ENCODE measurements around the gene MLXIP. TPM values are rescaled to one million over a fixed set of nuclear protein-coding genes. Genes with fewer than 3 reads are reported as not detected.

MLXIP gene
- total and polyA plus RNA-seq, 9 of the 15 experiments (the other 6 are each of a cell fraction or from before 2014, with no cell fraction given), result 2.2 to 66.3 (median 18.1) TPM

DNA sequence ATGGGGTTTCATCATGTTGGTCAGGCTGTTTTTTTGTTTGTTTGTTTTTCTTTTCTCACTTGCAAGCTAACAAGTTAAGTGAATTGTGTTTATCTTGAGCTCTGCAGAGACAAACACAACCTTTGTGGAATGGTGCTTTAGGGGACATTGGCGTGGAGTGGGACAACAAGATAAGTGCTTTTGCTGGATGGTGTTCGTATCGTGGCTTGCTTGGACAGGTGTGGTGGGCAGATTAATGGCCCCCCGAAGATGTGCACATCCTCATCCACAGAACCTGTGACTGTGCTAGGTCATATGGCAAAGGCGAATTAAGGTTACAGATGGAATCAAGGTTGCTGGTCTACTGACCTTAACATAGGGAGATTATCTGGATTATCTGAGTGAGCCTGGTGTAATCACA, 7.0 kb downstream of the MLXIP start (continued):
- TF ChIP-seq SMARCE1 (IDR thresholded peaks at IDR 0.05) (0 out of 2 replicates have a peak, but pooled peaks have one; percentile 28), ARID1B (IDR thresholded peaks at IDR 0.05) (peak; percentile 87), CBFA2T2 (conservative IDR thresholded peaks at IDR 0.05) (peak; percentile 79), DPF2 (IDR thresholded peaks at IDR 0.05) (peak; percentile 55; the same call in 1 of the 2 replicates), EP300 (IDR thresholded peaks at IDR 0.05; ENCODE audit: low read length) (peak; percentile 56; the same call in 1 of the 2 replicates), NR2C1 (IDR thresholded peaks at IDR 0.05) (no peak), NR2C1 (tag; IDR thresholded peaks at IDR 0.05) (peak; percentile 40; the same call in 1 of the 2 replicates), CBFA2T3 (IDR thresholded peaks at IDR 0.05) (peak; percentile 90), NFIC (IDR thresholded peaks at IDR 0.05) (peak; percentile 47), SOX6 (IDR thresholded peaks at IDR 0.05) (peak; percentile 52; the same call in 1 of the 2 replicates), RBFOX2 (IDR thresholded peaks at IDR 0.05; ENCODE audit: low read depth, low read length) (no peak), TCF3 (CRISPR knock-in tag; IDR thresholded peaks at IDR 0.05) (peak; percentile 88), RBM15 (IDR thresholded peaks at IDR 0.05; ENCODE audit: insufficient read depth, low read length) (no peak)
- TF ChIP-seq, protein P1, sequence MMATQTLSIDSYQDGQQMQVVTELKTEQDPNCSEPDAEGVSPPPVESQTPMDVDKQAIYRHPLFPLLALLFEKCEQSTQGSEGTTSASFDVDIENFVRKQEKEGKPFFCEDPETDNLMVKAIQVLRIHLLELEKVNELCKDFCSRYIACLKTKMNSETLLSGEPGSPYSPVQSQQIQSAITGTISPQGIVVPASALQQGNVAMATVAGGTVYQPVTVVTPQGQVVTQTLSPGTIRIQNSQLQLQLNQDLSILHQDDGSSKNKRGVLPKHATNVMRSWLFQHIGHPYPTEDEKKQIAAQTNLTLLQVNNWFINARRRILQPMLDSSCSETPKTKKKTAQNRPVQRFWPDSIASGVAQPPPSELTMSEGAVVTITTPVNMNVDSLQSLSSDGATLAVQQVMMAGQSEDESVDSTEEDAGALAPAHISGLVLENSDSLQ (IDR thresholded peaks at IDR 0.05), result no peak

DNA sequence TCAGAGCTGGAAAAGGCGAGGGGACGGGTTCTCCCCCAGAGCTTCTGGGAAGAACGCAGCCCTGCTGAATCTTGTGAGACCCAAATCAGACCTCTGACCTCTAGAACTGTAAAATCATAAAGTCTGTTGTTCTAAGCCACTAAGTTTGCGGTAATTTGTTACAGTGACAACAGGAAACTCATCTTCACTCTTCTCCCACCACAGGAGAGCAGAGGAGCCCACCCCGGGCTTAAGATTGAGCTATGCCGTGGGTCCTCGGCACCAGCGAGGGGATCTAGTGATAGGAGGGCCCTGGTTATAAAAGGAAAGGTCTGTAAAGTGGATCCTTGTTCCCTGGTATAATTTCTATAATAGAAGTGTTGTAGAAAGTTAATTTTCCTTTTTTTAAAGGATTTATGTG, 7.6 kb downstream of the MLXIP start:
- intact Hi-C loops (cut with micrococcal nuclease) (no loop called here), in situ Hi-C loops (cut with MboI) (no loop called here)
- Histone ChIP-seq H3K4me2 (ENCODE audit: insufficient read depth, low read length) (no peak overlapping the region), H3K27ac (ENCODE audit: extremely low read depth, low read depth, low read length) (no peak overlapping the region), H3K4me3 (no peak overlapping the region), H2AFZ (ENCODE audit: low read depth, low read length) (no peak overlapping the region), H3K9me3 (replicated peaks; ENCODE audit: control insufficient read depth, insufficient read depth, low read depth, low read length) (no peaks in the 10 kb centered on the region), H4K20me1 (replicated peaks; ENCODE audit: control insufficient read depth, insufficient read depth, low read length) (peaks cover 16% of the 10 kb centered on the region; the same call in 1 of the 2 replicates), H3K9me1 (ENCODE audit: control insufficient read depth, insufficient read depth, low read length) (peaks cover 2% of the 10 kb centered on the region), H3K4me1 (replicated peaks in 1 of 2; ENCODE audit: control insufficient read depth in 2 of 2, insufficient read depth in 2 of 2, low read length in 2 of 2) (peaks cover 37 to 77% of the 10 kb centered on the region in 2 experiments; a peak in 4 of 5 replicates), H3K36me3 (ENCODE audit: control insufficient read depth, insufficient read depth, low read length) (peaks cover 87% of the 10 kb centered on the region), H3K27me3 (ENCODE audit: control insufficient read depth in 2 of 2, insufficient read depth in 2 of 2, low read length in 2 of 2) (no peaks in the 10 kb centered on the region), H3K9ac (ENCODE audit: insufficient read depth in 1 of 2, low read depth in 2 of 2, low read length in 2 of 2) (peak overlapping the region in 1 of 2 experiments; percentile 23; a peak in 1 of 4 replicates), H3K79me2 (ENCODE audit: control insufficient read depth, insufficient read depth, low read length) (peaks cover 100% of the 10 kb centered on the region)
- TF ChIP-seq STAT5A (IDR thresholded peaks at IDR 0.05; ENCODE audit: borderline replicate concordance, low read length) (no peak), NFYB (IDR thresholded peaks at IDR 0.05; ENCODE audit: extremely low read depth, insufficient read length) (no peak), TAF1 (IDR thresholded peaks at IDR 0.05; ENCODE audit: control insufficient read depth, extremely low read depth, insufficient read depth, low read length, severe bottlenecking) (no peak), RB1 (IDR thresholded peaks at IDR 0.05; ENCODE audit: low read depth) (no peak), HDGF (IDR thresholded peaks at IDR 0.05) (no peak), ARID1B (IDR thresholded peaks at IDR 0.05) (no peak), GATAD2A (IDR thresholded peaks at IDR 0.05) (no peak), KAT2B (IDR thresholded peaks at IDR 0.05; ENCODE audit: low read depth, low read length) (no peak), ZKSCAN3 (CRISPR knock-in tag; IDR thresholded peaks at IDR 0.05) (no peak), ZNF146 (CRISPR knock-in tag; IDR thresholded peaks at IDR 0.05; ENCODE audit: unreplicated experiment) (no peak)
- no peak for FAIRE-seq
- WGBS (ENCODE audit: insufficient coverage, low coverage, missing lambda C conversion rate), result 87% methylated on average over 8 of the region's 8 CpGs
- DNase-seq (ENCODE audit: extremely low read depth in 1 of 4, low spot score in 3 of 4), result no peak
- ChIA-PET POLR2A (interaction anchor here (0.8 to 6.8 kb wide), 6 partner anchors 6 to 23 kb away, joined by 3 to 75 read pairs (median 3); partner anchors contain the start of gene MLXIP), CTCF (ENCODE audit: low intra/inter-chr PET ratio) (no interaction called here)
- BruUV-seq (replicated peaks), result no TSS peak
- ATAC-seq, result no peak

Measured in K562 (cell line).